ENCODE data around the gene GALNT9. TPM values are rescaled to one million over a fixed set of nuclear protein-coding genes. Genes with fewer than 3 reads are reported as not detected.

GALNT9 gene
- polyA plus RNA-seq, 3 donors = not detected

DNA sequence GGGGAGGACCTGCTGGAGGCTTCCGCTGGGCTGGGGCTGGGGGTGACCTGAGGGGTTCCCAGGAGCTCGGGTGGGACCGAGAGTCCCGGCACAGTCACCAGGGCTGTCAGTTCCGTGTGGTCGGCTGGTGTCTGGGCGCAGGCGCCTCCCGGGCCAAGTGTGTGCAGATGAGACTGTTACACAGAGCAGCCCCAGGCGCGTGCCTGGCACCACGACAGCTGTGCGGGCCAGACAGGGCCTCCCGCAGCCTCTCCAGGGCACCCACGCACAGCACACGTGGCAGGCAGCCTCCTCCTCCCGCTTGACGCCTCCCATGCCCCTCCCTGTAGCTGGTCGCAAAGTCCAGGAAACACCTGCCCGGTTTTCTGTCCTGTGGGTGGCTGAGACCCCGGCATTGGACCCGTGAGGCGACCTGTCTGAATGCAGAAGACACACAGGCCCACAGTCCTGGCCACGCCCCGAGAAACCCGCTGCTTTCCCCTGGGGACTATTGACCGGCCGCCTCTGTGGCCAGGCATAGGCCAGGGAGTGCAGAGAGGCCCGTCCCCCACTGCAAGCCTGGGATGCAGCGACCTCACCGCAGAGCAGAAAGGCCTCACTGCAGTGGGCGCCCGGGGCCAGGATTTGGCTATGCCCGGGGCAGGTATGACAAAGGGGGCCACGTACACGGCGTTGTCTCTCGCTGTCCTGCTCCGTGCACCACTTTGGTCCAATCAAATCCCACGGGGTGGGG, 12.1 kb upstream of the GALNT9 start:
- Histone ChIP-seq H3K36me3 (replicated peaks in 1 of 2; ENCODE audit: control insufficient read depth in 1 of 2, insufficient read depth in 2 of 2, low read length in 2 of 2) (no peaks in the 10 kb centered on the region), H4K20me1 (ENCODE audit: insufficient read depth, low read length) (no peaks in the 10 kb centered on the region), H3K27ac (ENCODE audit: low read depth in 1 of 2, low read length in 2 of 2) (no peak overlapping the region), H3K9ac (ENCODE audit: insufficient read depth, low read length, poor library complexity, severe bottlenecking) (no peak overlapping the region), H2AFZ (ENCODE audit: insufficient read depth, low read depth, low read length, poor library complexity, severe bottlenecking) (no peak overlapping the region), H3K4me1 (ENCODE audit: control insufficient read depth in 1 of 2, insufficient read depth in 2 of 2, low read length in 2 of 2) (no peaks in the 10 kb centered on the region), H3K4me2 (replicated peaks; ENCODE audit: extremely low read depth, low read length, poor library complexity, severe bottlenecking) (no peak overlapping the region), H3K79me2 (ENCODE audit: insufficient read depth, low read length) (no peaks in the 10 kb centered on the region), H3K9me3 (replicated peaks in 1 of 2; ENCODE audit: control insufficient read depth in 1 of 2, insufficient read depth in 1 of 2, low read length in 2 of 2) (no peaks in the 10 kb centered on the region), H3K27me3 (ENCODE audit: control insufficient read depth in 2 of 2, insufficient read depth in 2 of 2, low read length in 2 of 2) (peaks cover 0 to 10% of the 10 kb centered on the region in 2 donors), H3K4me3 (replicated peaks in 1 of 3; ENCODE audit: low read depth in 2 of 3, low read length in 3 of 3) (no peak overlapping the region)
- TF ChIP-seq, protein P1, sequence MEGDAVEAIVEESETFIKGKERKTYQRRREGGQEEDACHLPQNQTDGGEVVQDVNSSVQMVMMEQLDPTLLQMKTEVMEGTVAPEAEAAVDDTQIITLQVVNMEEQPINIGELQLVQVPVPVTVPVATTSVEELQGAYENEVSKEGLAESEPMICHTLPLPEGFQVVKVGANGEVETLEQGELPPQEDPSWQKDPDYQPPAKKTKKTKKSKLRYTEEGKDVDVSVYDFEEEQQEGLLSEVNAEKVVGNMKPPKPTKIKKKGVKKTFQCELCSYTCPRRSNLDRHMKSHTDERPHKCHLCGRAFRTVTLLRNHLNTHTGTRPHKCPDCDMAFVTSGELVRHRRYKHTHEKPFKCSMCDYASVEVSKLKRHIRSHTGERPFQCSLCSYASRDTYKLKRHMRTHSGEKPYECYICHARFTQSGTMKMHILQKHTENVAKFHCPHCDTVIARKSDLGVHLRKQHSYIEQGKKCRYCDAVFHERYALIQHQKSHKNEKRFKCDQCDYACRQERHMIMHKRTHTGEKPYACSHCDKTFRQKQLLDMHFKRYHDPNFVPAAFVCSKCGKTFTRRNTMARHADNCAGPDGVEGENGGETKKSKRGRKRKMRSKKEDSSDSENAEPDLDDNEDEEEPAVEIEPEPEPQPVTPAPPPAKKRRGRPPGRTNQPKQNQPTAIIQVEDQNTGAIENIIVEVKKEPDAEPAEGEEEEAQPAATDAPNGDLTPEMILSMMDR (IDR thresholded peaks at IDR 0.05) = no peak
- no peak for DNase-seq
- WGBS (ENCODE audit: insufficient coverage) = 73% methylated on average over 40 of the region's 40 CpGs
- no peaks in the 10 kb centered on the region for H3K4me1 Mint-ChIP-seq
- H3K27ac Mint-ChIP-seq = no peak overlapping the region
- H3K36me3 Mint-ChIP-seq = no peaks in the 10 kb centered on the region
- peaks cover 0 to 23% (median 14%) of the 10 kb centered on the region in 3 donors for H3K27me3 Mint-ChIP-seq (ENCODE audit: low read depth in 3 of 3)
- intact Hi-C loops (cut with micrococcal nuclease) = no loop called here
- H3K4me3 Mint-ChIP-seq = no peak overlapping the region
- peaks cover 0 to 19% (median 2%) of the 10 kb centered on the region in 7 donors for H3K9me3 Mint-ChIP-seq

DNA sequence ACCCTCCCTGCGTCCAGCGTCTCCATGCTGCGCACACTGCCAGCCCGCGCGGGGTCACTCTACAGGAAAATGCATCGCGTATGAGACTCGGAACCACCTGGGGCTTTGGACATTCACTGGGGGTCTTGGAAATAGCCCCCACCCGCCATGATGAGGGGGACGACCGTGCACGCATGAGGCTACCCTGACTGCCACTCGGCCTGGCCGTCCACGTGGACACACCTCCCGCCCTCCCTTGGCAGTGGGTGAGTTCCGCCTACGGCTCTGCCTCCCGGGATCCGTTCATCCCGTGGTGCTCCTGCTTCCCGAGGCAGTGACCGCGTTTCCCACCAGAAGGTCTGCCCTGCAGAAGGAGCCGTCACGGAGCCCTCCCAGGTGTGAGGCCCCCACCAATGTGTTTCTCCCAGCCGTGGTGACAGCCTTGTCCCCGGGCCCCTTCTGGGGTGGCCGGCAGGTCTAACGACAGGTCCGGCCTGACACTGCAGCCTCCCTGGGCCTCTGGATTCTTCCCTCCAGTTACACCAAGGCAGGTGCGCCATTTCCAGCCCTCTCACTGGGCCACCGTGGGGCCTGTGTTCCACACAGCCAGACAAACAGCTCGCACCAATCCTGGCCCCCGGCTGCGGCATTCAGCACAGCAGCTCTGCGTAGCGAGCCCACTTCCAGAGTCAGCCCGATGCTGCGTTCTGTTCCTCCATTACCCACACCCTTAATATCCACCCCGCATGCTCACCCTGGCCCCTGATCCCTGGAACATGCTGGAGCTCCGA, 11.1 kb upstream of the GALNT9 start:
- H3K4me1 ChIP-seq (ENCODE audit: control insufficient read depth in 1 of 2, insufficient read depth in 2 of 2, low read length in 2 of 2) = no peaks in the 10 kb centered on the region
- H2AFZ ChIP-seq (ENCODE audit: insufficient read depth, low read depth, low read length, poor library complexity, severe bottlenecking) = no peak overlapping the region
- H3K36me3 Mint-ChIP-seq = no peaks in the 10 kb centered on the region
- peaks cover 0 to 4% of the 10 kb centered on the region in 2 donors for H3K9me3 ChIP-seq (replicated peaks in 1 of 2; ENCODE audit: control insufficient read depth in 1 of 2, insufficient read depth in 1 of 2, low read length in 2 of 2)
- H3K9me3 Mint-ChIP-seq = peaks cover 2 to 24% (median 3%) of the 10 kb centered on the region in 7 donors
- H3K9ac ChIP-seq (ENCODE audit: insufficient read depth, low read length, poor library complexity, severe bottlenecking) = no peak overlapping the region
- H3K4me3 ChIP-seq (replicated peaks in 1 of 3; ENCODE audit: low read depth in 2 of 3, low read length in 3 of 3) = no peak overlapping the region
- intact Hi-C loops (cut with micrococcal nuclease) = no loop called here
- WGBS (ENCODE audit: insufficient coverage) = 90% methylated on average over 40 of the region's 43 CpGs
- no peak overlapping the region for H3K4me3 Mint-ChIP-seq
- no peak overlapping the region for H3K27ac ChIP-seq (ENCODE audit: low read depth in 1 of 2, low read length in 2 of 2)
- no peak for DNase-seq
- peaks cover 0 to 23% (median 14%) of the 10 kb centered on the region in 3 donors for H3K27me3 Mint-ChIP-seq (ENCODE audit: low read depth in 3 of 3)
- no peaks in the 10 kb centered on the region for H3K79me2 ChIP-seq (ENCODE audit: insufficient read depth, low read length)
- TF ChIP-seq, protein P1 (IDR thresholded peaks at IDR 0.05) = no peak
- H3K27ac Mint-ChIP-seq = no peak overlapping the region
- no peaks in the 10 kb centered on the region for H3K4me1 Mint-ChIP-seq
- no peaks in the 10 kb centered on the region for H3K36me3 ChIP-seq (replicated peaks in 1 of 2; ENCODE audit: control insufficient read depth in 1 of 2, insufficient read depth in 2 of 2, low read length in 2 of 2)
- H3K4me2 ChIP-seq (replicated peaks; ENCODE audit: extremely low read depth, low read length, poor library complexity, severe bottlenecking) = no peak overlapping the region
- H3K27me3 ChIP-seq (ENCODE audit: control insufficient read depth in 2 of 2, insufficient read depth in 2 of 2, low read length in 2 of 2) = peaks cover 0 to 10% of the 10 kb centered on the region in 2 donors
- no peaks in the 10 kb centered on the region for H4K20me1 ChIP-seq (ENCODE audit: insufficient read depth, low read length)
